GM18499 (cell line): ENCODE measurements around the gene OTUD7B.

Experiments
- ATAC-seq: cut with Tn5 transposase; IDR thresholded peaks from one replicate; pipeline ENCODE4 v1.9.1; 2021; ENCODE audit warnings: moderate number of reproducible peaks; ENCODE audit not compliant: insufficient read depth, unreplicated experiment

Gene OTUD7B

DNA sequence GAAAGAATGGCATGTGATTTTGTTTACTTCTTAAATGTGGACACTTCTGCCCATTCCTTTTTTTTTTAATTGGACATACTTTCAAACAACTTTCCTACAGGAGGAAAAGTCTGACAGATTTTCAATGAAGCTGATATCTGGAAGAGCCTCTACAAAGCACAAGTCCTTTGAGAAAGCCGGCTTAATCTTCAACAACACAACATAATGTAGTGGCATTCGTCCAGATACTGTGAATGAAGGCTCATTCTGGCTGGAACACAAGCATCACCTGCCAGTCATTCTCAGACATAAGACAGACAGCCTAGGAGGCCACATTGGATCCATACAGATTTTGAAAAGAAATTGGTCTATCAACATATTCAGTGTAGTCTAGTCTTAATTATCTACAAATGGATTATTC is 4.9 kb downstream of the OTUD7B start:
- ATAC-seq = no peak

DNA sequence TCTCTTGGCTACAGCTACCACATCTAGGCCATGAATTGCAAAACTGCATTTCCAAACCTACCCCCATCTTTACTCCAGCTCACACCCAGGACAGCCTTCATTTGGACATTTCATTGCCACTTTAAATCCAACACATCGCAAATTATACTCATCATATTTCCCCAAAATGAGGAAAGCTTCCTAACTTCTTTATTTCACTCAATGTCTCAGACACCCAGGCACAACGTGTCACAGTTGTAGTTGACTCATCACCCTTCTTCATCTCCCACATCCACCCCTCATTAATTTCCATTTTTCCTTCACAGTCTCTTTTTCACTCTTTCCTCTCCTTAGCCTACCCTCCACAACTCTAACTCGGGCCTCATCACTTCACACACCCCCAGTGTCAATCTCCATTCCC is 6.7 kb downstream of the OTUD7B start:
- ATAC-seq = no peak

GRCh38 chr1:150002217-150002616 is 8.3 kb downstream of the OTUD7B start:
- ATAC-seq = no peak

- ATAC-seq = no peak
These were observed 9.1 kb downstream of the OTUD7B start for GRCh38 chr1:150001415-150001814.

DNA sequence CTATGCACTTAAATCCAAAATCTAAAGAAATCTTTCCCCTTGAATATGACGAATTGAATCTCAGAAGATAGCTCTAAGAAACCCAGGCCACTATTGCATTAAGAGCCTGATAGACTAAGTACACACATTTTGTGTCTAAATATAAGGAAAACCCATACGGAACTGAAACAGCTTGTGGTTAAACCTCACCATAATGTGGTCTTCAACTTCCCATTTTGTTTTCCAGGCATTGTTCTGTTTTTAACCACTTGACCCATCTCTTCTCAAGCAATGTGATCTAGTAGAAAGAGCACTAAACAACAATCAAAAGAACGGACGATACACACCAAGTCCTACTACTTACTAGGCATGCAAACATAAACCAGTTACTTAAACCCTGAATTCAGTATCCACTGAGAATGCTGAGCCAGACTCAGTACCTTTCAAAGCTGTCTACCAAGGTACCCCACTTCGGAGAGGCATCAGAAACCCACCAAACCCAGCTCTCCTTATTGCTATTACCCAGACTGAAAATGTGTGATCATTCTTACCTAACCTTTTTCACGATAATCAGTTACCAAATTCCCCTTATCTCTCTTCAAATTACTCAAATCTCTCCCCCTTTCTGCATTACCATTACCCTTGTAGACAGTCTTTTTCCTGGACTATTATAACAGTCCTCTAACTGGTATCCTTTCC is 12.8 kb downstream of the OTUD7B start:
- peak; percentile 44 for ATAC-seq

GRCh38 chr1:149995927-149996326 is 14.6 kb downstream of the OTUD7B start:
- ATAC-seq = no peak

GRCh38 chr1:149993764-149994163 is 16.8 kb downstream of the OTUD7B start:
- no peak for ATAC-seq

GRCh38 chr1:149993181-149993580 is 17.3 kb downstream of the OTUD7B start:
- no peak for ATAC-seq

DNA sequence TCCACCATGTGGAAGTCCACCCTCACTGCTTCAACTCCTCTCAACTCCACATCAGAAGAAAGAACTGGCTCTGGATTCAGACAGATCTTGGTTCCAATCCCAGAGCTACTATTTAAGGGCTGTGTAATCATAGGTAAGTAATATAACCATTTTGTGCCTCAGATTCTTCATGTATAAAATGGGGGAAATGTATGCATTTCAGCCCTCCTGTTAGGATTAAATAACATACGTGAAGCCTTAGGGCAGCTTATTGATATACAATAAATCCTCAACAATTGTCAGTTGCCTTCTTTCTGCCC is 23.3 kb downstream of the OTUD7B start:
- no peak for ATAC-seq

- no peak for ATAC-seq
These were observed 23.8 kb downstream of the OTUD7B start for GRCh38 chr1:149986486-149987296.

GRCh38 chr1:149979972-149980540 is 30.5 kb downstream of the OTUD7B start:
- no peak for ATAC-seq

- no peak for ATAC-seq
These were observed 31.1 kb downstream of the OTUD7B start for GRCh38 chr1:149979245-149979971.

GRCh38 chr1:149978547-149979023 is 31.9 kb downstream of the OTUD7B start:
- ATAC-seq = no peak

GRCh38 chr1:149977345-149977744 is 33.2 kb downstream of the OTUD7B start:
- no peak for ATAC-seq

DNA sequence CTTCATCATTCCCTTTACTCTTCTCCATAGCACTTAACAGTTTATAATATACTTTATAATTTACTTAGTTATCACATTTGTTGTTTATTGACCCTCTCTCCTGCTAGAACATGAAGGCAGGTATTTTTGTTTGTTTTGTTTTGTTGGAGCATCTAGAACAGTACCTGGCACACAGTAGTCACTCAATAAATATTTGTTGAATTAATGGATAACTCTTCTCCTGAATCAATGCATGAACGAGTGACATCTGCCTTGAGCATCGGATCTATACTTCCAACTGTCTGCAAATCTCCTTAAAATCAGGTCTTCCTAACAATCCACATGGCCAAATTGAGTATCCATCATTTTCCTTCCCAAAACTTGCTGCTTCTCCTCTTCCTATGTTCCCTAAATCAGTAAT is 38.0 kb downstream of the OTUD7B start:
- no peak for ATAC-seq

GRCh38 chr1:149967646-149968045 is 42.9 kb downstream of the OTUD7B start:
- ATAC-seq = no peak

DNA sequence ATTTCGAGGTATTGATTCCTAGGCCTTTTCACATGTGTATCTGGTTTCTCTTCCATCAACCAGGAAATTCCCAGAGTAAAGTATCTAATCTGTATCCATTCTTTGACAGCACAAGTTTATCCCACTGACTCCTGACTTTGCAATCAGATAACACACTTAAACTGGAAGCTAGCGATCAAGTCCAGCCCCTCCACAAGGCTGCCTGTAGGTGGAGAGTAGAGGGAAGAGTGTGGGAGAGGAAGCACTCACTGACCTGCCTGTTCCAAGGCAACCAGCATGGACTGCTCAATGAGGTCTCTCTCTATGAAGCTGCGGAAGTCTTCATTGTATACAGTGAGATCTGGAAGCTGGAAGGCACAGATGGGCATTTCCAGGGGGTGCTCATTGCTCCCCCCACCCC is 43.5 kb downstream of the OTUD7B start:
- no peak for ATAC-seq

DNA sequence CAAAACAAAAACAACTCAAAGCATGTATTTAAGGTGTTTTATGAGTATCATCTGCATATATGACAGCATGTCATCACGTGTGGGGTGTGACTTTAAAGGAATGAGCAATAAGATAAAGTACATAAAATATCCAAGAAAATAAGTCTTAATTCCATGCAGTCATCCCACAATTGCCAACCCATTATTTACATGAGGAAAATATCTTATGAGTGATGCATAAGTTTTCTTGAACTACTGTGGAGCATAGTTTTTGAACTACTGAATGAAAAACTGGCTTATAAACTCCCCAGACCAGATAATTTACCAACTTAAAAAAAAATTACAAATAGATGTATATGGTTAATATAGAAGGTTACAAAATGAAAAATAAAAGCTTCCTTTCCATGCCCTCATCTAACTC is 44.1 kb downstream of the OTUD7B start:
- ATAC-seq = no peak

DNA sequence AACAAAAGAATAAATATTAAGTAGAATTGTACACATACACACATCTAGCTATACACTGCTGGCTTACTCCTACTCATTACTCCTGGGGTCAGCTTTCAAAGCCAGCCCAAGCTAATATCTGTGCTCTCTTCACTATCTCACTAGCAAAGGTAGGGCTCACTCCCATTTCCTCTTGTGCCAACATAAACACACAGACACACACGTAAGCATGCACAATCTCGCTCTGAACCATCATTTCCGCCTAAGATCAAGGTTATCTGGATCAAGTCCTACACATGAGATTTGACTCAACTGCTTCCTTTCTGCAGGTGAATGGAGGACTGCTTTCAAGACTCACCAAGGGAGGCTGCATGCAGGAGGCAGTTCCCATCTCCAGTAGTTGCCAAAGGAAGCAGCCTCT is 45.1 kb downstream of the OTUD7B start:
- ATAC-seq = no peak

DNA sequence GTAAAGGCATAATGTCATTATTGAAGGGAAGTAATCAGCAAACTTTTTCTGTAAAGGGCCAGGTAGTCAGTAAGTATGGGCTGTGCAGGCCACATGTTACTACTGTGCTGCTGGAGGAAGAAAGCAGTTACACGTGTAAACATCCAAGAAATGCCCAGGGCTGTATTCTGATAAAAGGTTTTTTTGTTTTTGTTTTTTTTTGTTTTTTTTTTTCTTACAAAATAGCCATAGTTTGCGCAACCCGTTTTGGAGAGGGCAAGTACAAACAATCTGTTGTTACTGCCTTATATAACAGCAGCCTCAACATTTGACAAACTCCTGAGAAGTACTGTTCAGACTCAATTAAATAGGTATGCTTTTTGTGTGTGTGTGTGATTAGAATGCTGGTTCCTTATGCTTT is 47.2 kb downstream of the OTUD7B start:
- ATAC-seq = no peak

DNA sequence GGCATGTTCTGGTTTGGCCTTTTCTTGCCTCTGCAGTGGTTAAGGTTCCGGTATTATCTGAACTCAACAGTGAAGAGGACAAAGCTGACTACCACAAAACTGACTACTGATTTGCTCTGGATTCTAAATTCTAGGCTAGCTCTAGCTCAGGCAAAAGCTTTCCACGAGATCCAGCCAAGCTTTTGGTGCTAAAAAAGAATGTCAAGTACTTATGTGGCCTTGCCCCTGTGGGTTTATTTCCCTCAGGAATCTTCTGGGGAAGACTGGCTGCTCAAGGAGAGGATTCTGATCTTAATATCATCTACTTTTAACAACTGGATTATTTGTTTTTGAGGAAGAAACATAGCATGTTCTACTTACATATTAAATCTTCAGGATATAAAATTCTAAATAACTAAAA is 47.8 kb downstream of the OTUD7B start:
- ATAC-seq = no peak
